PC-9 (cell line): ENCODE measurements around the gene SUPT5H. TPM values are rescaled to one million over a fixed set of nuclear protein-coding genes. Genes with fewer than 3 reads are reported as not detected.

Experiments
- BruUV-seq: library from RNA; stranded (reverse); fragments of 400-500 nt; replicated peaks from 2 replicates; lab custom pipeline; 2021; lab: Mats Ljungman, UMichigan
- CTCF ChIA-PET: fragments of 300-600 bp; sonication (Branson Sonifier 250); formaldehyde crosslinking; loops from one replicate; lab custom pipeline; 2022; ENCODE audit warnings: antibody characterized with exemption; lab: Charles Lee
- POLR2A ChIA-PET: fragments of 300-600 bp; sonication (Branson Sonifier 250); formaldehyde crosslinking; loops from one replicate; lab custom pipeline; 2022; ENCODE audit warnings: antibody characterized with exemption; ENCODE audit not compliant: unreplicated experiment; lab: Charles Lee
- DNase-seq, 2 experiments: peaks; one replicate each; pipeline versions ENCODE4 v3.0.0 to v3.0.0-alpha.2; 2015 to 2022; ENCODE audit warnings: mixed read lengths in 1 of 2
- H2AFZ ChIP-seq: fragments of 200-600 bp; sonication (generic); 2 replicates; pipeline ENCODE4 v1.8.1; 2017; ENCODE audit warnings: antibody characterized with exemption
- H3F3A ChIP-seq: fragments of 200-600 bp; sonication (generic); 2 replicates; pipeline ENCODE4 v1.8.1; 2017; ENCODE audit warnings: antibody characterized with exemption, mild to moderate bottlenecking, low read depth; ENCODE audit not compliant: insufficient read depth
- H3K27ac ChIP-seq: fragments of 200-600 bp; sonication (generic); 2 replicates; pipeline ENCODE4 v1.6.1; 2016; ENCODE audit warnings: mixed run types
- H3K27me3 ChIP-seq: fragments of 200-600 bp; sonication (generic); 2 replicates; pipeline ENCODE4 v1.6.1; 2016; ENCODE audit warnings: low read depth, mixed run types; ENCODE audit not compliant: insufficient read depth
- H3K36me3 ChIP-seq: fragments of 200-600 bp; sonication (generic); 2 replicates; pipeline ENCODE4 v1.6.1; 2016; ENCODE audit warnings: low read depth, mixed run types
- H3K4me1 ChIP-seq: fragments of 200-600 bp; sonication (generic); replicated peaks from 2 replicates; pipeline ENCODE4 v1.6.1; 2016; ENCODE audit warnings: mixed run types; ENCODE audit not compliant: insufficient read depth
- H3K4me2 ChIP-seq: fragments of 200-600 bp; sonication (generic); 2 replicates; pipeline ENCODE4 v1.6.1; 2017; ENCODE audit warnings: mixed run types
- H3K4me3 ChIP-seq: fragments of 200-600 bp; sonication (generic); 2 replicates; pipeline ENCODE4 v1.6.1; 2016; ENCODE audit warnings: mixed run types
- H3K79me2 ChIP-seq: fragments of 200-600 bp; sonication (generic); 2 replicates; pipeline ENCODE4 v1.6.1; 2017; ENCODE audit warnings: low read depth, mixed run types
- H3K9me2 ChIP-seq: fragments of 200-600 bp; sonication (generic); 2 replicates; pipeline ENCODE4 v1.8.1; 2017; ENCODE audit warnings: mild to moderate bottlenecking; ENCODE audit not compliant: insufficient read depth
- H3K9me3 ChIP-seq: fragments of 200-600 bp; sonication (generic); 2 replicates; pipeline ENCODE4 v1.8.1; 2016; ENCODE audit warnings: low read depth; ENCODE audit not compliant: insufficient read depth
- H4K20me1 ChIP-seq: fragments of 200-600 bp; sonication (generic); 2 replicates; pipeline ENCODE4 v1.8.1; 2017; ENCODE audit not compliant: insufficient read depth
- CTCF ChIP-seq: fragments of 200-600 bp; sonication (generic); conservative IDR thresholded peaks from 2 replicates; pipeline ENCODE4 v1.6.1; 2017; ENCODE audit warnings: mixed run types, antibody characterized with exemption, mild to moderate bottlenecking, moderate library complexity
- EZH2 ChIP-seq: fragments of 200-600 bp; sonication (generic); IDR thresholded peaks from 2 replicates; pipeline ENCODE4 v1.8.0; 2017; ENCODE audit warnings: antibody characterized with exemption, low read depth
- intact Hi-C: fragments of 100-400 bp; cut with micrococcal nuclease; formaldehyde crosslinking; loops from one replicate; pipeline ENCODE4 v1.10.0; 2022; ENCODE audit not compliant: unreplicated experiment
- total RNA-seq: library from RNA; stranded (reverse); gene quantifications from 2 replicates; pipeline ENCODE4 v1.2.3, GENCODE V29; 2021

The SUPT5H gene
- total RNA-seq, 1 experiment from 2014 or later, result 118 TPM

DNA sequence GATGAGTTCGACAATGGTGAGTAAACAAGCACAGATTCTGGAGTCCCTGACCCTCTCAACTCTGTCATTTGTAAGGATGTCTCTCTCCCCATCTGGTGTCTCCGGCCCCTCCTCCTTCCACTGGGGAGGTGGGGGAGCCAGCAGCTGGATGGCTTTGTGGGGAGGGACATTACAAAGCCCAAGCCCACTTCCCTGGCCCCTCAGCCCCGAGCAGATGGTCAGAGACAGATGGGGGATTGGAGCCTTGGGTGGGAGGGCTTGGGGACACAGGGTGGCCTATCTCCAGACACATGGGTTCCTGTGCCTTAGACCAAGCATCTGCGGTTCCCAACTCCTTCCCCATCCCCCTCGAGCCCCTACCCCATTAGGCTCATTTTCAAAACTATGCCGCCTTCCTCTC, 37.8 kb downstream of the SUPT5H start:
- Histone ChIP-seq H3K79me2 (peaks cover 23% of the 10 kb centered on the region), H4K20me1 (no peaks in the 10 kb centered on the region), H2AFZ (no peak overlapping the region), H3F3A (peaks cover 21% of the 10 kb centered on the region; the same call in 1 of the 2 replicates), H3K4me2 (no peak overlapping the region), H3K27ac (no peak overlapping the region), H3K9me3 (no peaks in the 10 kb centered on the region), H3K9me2 (no peaks in the 10 kb centered on the region), H3K4me1 (peaks cover 13% of the 10 kb centered on the region; the same call in 1 of the 2 replicates), H3K27me3 (no peaks in the 10 kb centered on the region), H3K36me3 (peaks cover 10% of the 10 kb centered on the region; the same call in 1 of the 2 replicates), H3K4me3 (no peak overlapping the region)
- intact Hi-C loops, result loop anchor here (5.0 kb wide), 1 partner anchor 36 kb away; the partner anchor contains the start of gene SUPT5H
- TF ChIP-seq CTCF (no peak), EZH2 (no peak)
- BruUV-seq, result no TSS peak
- ChIA-PET CTCF (no interaction called here), POLR2A (no interaction called here)
- no peak for DNase-seq

- Histone ChIP-seq H3K4me2 (no peak overlapping the region), H3K4me3 (no peak overlapping the region), H3K4me1 (peaks cover 5% of the 10 kb centered on the region; the same call in 1 of the 2 replicates), H3K9me2 (no peaks in the 10 kb centered on the region), H3K27me3 (no peaks in the 10 kb centered on the region), H4K20me1 (no peaks in the 10 kb centered on the region), H3K9me3 (no peaks in the 10 kb centered on the region), H3F3A (peaks cover 11% of the 10 kb centered on the region; the same call in 1 of the 2 replicates), H2AFZ (no peak overlapping the region), H3K36me3 (peaks cover 10% of the 10 kb centered on the region; the same call in 1 of the 2 replicates), H3K79me2 (no peaks in the 10 kb centered on the region), H3K27ac (no peak overlapping the region)
- no TSS peak for BruUV-seq
- no peak for DNase-seq
- intact Hi-C loops, result no loop called here
- POLR2A ChIA-PET, result no interaction called here
- CTCF ChIA-PET, result no interaction called here
- no peak for TF ChIP-seq CTCF
Observed at GRCh38 chr19:39489756-39490155, 44.4 kb downstream of the SUPT5H start.

DNA sequence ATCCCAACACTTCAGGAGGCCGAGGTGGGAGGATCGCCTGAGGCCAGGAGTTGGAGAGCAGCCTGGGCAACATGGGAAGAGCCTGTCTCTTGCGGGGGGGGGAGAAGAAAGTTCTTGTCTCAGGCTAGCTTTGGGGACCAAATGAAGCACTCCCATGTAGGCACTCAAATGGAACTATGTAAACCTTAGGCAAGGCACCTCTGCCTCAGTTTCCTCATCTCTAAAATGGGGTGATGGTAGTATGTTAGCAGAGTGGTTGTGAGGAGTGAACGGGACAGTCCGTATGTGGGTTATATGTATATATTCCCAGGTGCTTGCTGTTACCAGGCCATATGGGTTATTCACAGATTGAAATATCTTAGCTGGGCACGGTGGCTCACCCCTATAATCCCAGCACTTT, 46.8 kb downstream of the SUPT5H start:
- no peak for TF ChIP-seq CTCF
- TF ChIP-seq EZH2, result no peak
- no peaks in the 10 kb centered on the region for H4K20me1 ChIP-seq
- no peak for DNase-seq
- intact Hi-C loops, result no loop called here
- H3F3A ChIP-seq, result peaks cover 13% of the 10 kb centered on the region; the same call in 1 of the 2 replicates
- BruUV-seq, result no TSS peak
- H3K27ac ChIP-seq, result no peak overlapping the region
- no peaks in the 10 kb centered on the region for H3K9me3 ChIP-seq
- H3K36me3 ChIP-seq, result peaks cover 10% of the 10 kb centered on the region; the same call in 1 of the 2 replicates
- H3K4me3 ChIP-seq, result no peak overlapping the region
- H3K9me2 ChIP-seq, result no peaks in the 10 kb centered on the region
- CTCF ChIA-PET, result no interaction called here
- peaks cover 5% of the 10 kb centered on the region; the same call in 1 of the 2 replicates for H3K4me1 ChIP-seq
- no peaks in the 10 kb centered on the region for H3K79me2 ChIP-seq
- POLR2A ChIA-PET, result no interaction called here
- no peak overlapping the region for H3K4me2 ChIP-seq
- peaks cover 3% of the 10 kb centered on the region; the same call in 1 of the 2 replicates for H3K27me3 ChIP-seq
- no peak overlapping the region for H2AFZ ChIP-seq
